Measurements from ENCODE around the gene KCNQ5. TPM values are rescaled to one million over a fixed set of nuclear protein-coding genes. Genes with fewer than 3 reads are reported as not detected.

The KCNQ5 gene
- total RNA-seq, 1 experiment from 2014 or later = 17.8 TPM

DNA sequence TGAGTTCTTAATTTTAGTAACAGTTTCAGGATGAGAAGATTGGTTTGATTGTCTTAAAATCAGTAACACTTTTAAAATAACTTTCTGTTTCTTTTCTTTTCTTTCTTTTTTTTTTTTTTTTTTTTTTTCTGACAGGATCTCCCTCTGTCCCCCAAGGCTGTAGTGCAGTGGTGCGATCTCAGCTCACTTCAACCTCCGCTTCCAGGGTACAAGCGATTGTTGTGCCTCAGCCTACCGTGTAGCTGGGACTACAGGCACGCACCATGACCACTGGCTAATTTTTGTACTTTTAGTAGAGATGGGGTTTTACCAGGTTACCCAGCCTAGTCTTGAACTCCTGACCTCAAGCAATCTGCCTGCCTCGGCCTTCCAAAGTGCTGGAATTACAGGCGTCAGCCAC, 33.7 kb upstream of the KCNQ5 start:
- H3K4me1 ChIP-seq (ENCODE audit: insufficient read depth, low read length, poor library complexity, severe bottlenecking) = no peaks in the 10 kb centered on the region
- no peak for TF ChIP-seq EZH2 (IDR thresholded peaks at IDR 0.05; ENCODE audit: borderline replicate concordance, low read depth, low read length, poor library complexity, severe bottlenecking)
- TF ChIP-seq, protein P1, sequence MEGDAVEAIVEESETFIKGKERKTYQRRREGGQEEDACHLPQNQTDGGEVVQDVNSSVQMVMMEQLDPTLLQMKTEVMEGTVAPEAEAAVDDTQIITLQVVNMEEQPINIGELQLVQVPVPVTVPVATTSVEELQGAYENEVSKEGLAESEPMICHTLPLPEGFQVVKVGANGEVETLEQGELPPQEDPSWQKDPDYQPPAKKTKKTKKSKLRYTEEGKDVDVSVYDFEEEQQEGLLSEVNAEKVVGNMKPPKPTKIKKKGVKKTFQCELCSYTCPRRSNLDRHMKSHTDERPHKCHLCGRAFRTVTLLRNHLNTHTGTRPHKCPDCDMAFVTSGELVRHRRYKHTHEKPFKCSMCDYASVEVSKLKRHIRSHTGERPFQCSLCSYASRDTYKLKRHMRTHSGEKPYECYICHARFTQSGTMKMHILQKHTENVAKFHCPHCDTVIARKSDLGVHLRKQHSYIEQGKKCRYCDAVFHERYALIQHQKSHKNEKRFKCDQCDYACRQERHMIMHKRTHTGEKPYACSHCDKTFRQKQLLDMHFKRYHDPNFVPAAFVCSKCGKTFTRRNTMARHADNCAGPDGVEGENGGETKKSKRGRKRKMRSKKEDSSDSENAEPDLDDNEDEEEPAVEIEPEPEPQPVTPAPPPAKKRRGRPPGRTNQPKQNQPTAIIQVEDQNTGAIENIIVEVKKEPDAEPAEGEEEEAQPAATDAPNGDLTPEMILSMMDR (conservative IDR thresholded peaks at IDR 0.05; ENCODE audit: low read depth, low read length) = no peak
- no peak for DNase-seq (ENCODE audit: low spot score)
- CTCF ChIA-PET = interaction anchor here (0.7 kb wide), 1 partner anchor 63 kb away, joined by 3 read pairs; no protein-coding TSS in a partner anchor
- no TSS peak for BruUV-seq (replicated peaks)
- no peak overlapping the region for H3K27ac ChIP-seq (ENCODE audit: low read depth, low read length, poor library complexity, severe bottlenecking)
- H3K36me3 ChIP-seq (ENCODE audit: insufficient read depth, low read length, poor library complexity, severe bottlenecking) = no peaks in the 10 kb centered on the region
- intact Hi-C loops (cut with micrococcal nuclease; ENCODE audit: unreplicated experiment) = no loop called here
- POLR2A ChIA-PET (ENCODE audit: low non-redundant PET) = no interaction called here
- no peaks in the 10 kb centered on the region for H3K9me3 ChIP-seq (ENCODE audit: low read depth, low read length, poor library complexity, severe bottlenecking)
- no peaks in the 10 kb centered on the region for H3K27me3 ChIP-seq (replicated peaks; ENCODE audit: insufficient read depth, low read depth, low read length, poor library complexity)
- no peak overlapping the region for H3K4me3 ChIP-seq (ENCODE audit: low read depth, low read length, poor library complexity, severe bottlenecking)

DNA sequence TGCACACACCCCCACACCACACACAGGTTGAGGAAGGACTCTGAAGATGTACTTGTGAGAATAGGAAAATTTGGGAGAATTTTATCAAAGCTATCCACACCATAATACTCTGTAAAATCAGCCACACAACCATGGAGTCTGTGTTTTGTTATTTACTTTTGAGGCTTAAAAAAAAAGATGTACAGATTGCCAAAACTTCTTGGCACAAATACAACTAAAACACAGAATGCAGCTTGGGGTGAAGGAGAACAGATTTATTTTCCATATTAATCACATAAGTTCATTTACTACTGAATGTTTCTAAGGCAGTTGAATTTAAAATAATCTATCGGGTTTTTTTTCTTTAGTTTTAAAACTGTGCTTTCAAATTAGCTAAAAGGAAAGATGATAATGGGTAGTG, 32.8 kb upstream of the KCNQ5 start:
- POLR2A ChIA-PET (ENCODE audit: low non-redundant PET) = no interaction called here
- Histone ChIP-seq H3K36me3 (ENCODE audit: insufficient read depth, low read length, poor library complexity, severe bottlenecking) (no peaks in the 10 kb centered on the region), H3K9me3 (ENCODE audit: low read depth, low read length, poor library complexity, severe bottlenecking) (no peaks in the 10 kb centered on the region), H3K4me3 (ENCODE audit: low read depth, low read length, poor library complexity, severe bottlenecking) (no peak overlapping the region), H3K4me1 (ENCODE audit: insufficient read depth, low read length, poor library complexity, severe bottlenecking) (no peaks in the 10 kb centered on the region), H3K27me3 (replicated peaks; ENCODE audit: insufficient read depth, low read depth, low read length, poor library complexity) (no peaks in the 10 kb centered on the region), H3K27ac (ENCODE audit: low read depth, low read length, poor library complexity, severe bottlenecking) (no peak overlapping the region)
- CTCF ChIA-PET = no interaction called here
- no peak for TF ChIP-seq EZH2 (IDR thresholded peaks at IDR 0.05; ENCODE audit: borderline replicate concordance, low read depth, low read length, poor library complexity, severe bottlenecking)
- TF ChIP-seq, protein P1 (conservative IDR thresholded peaks at IDR 0.05; ENCODE audit: low read depth, low read length) = no peak
- no peak for DNase-seq (ENCODE audit: low spot score)
- intact Hi-C loops (cut with micrococcal nuclease; ENCODE audit: unreplicated experiment) = no loop called here
- BruUV-seq (replicated peaks) = no TSS peak

DNA sequence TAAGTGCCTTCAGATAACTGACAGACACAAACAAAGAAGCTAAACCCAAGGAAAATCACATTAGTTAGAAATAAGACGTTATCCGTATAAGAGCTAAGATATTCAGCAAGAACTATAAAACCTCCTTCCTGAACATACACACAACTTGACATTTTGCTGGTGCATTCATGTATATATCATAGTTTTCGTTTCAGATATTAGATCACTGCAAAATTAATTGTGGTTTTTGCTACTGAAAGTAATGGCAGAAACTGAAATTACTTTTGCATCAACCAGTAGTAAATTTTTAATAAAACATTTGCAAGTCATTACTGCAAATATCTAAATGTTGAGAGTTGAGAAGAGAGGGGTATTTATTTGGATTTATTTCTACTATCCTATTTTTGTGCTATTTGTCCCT, 26.1 kb upstream of the KCNQ5 start:
- ChIA-PET POLR2A (ENCODE audit: low non-redundant PET) (no interaction called here), CTCF (no interaction called here)
- H3K4me1 ChIP-seq (ENCODE audit: insufficient read depth, low read length, poor library complexity, severe bottlenecking) = no peaks in the 10 kb centered on the region
- H3K4me3 ChIP-seq (ENCODE audit: low read depth, low read length, poor library complexity, severe bottlenecking) = no peak overlapping the region
- no peak for DNase-seq (ENCODE audit: low spot score)
- H3K36me3 ChIP-seq (ENCODE audit: insufficient read depth, low read length, poor library complexity, severe bottlenecking) = no peaks in the 10 kb centered on the region
- TF ChIP-seq, protein P1 (conservative IDR thresholded peaks at IDR 0.05; ENCODE audit: low read depth, low read length) = no peak
- no peak for TF ChIP-seq EZH2 (IDR thresholded peaks at IDR 0.05; ENCODE audit: borderline replicate concordance, low read depth, low read length, poor library complexity, severe bottlenecking)
- H3K9me3 ChIP-seq (ENCODE audit: low read depth, low read length, poor library complexity, severe bottlenecking) = no peaks in the 10 kb centered on the region
- no peaks in the 10 kb centered on the region for H3K27me3 ChIP-seq (replicated peaks; ENCODE audit: insufficient read depth, low read depth, low read length, poor library complexity)
- no peak overlapping the region for H3K27ac ChIP-seq (ENCODE audit: low read depth, low read length, poor library complexity, severe bottlenecking)
- BruUV-seq (replicated peaks) = no TSS peak
- intact Hi-C loops (cut with micrococcal nuclease; ENCODE audit: unreplicated experiment) = no loop called here
